ENCODE measurements around the gene THG1L.
"Not testable (repeated sequence)": the region's sequence is repeated elsewhere in the genome, so short reads cannot be mapped to it uniquely, and the experiment has no call there.

DNA sequence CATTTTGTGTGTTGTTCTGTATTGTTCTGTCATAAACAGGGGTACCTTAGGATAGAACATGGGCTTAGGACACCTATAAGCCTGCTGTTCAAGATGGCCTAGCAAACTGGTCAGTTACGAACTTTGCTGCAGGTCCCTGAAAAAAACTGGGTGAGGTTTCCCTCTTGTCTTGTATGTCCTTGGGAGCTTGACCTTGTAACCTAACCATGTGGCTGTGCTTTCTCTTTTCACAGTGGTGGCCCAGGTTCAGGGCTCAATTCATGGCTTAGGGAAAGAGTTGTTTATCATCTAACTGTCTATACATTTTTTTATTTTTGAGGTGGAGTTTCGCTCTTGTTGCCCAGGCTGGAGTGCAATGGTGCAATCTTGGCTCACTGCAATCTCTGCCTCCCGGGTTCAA lies 35.1 kb upstream of the THG1L start:
- TF ChIP-seq, protein P1, sequence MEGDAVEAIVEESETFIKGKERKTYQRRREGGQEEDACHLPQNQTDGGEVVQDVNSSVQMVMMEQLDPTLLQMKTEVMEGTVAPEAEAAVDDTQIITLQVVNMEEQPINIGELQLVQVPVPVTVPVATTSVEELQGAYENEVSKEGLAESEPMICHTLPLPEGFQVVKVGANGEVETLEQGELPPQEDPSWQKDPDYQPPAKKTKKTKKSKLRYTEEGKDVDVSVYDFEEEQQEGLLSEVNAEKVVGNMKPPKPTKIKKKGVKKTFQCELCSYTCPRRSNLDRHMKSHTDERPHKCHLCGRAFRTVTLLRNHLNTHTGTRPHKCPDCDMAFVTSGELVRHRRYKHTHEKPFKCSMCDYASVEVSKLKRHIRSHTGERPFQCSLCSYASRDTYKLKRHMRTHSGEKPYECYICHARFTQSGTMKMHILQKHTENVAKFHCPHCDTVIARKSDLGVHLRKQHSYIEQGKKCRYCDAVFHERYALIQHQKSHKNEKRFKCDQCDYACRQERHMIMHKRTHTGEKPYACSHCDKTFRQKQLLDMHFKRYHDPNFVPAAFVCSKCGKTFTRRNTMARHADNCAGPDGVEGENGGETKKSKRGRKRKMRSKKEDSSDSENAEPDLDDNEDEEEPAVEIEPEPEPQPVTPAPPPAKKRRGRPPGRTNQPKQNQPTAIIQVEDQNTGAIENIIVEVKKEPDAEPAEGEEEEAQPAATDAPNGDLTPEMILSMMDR (IDR thresholded peaks at IDR 0.05) = not testable (repeated sequence)
- TF ChIP-seq EZH2 (IDR thresholded peaks at IDR 0.05; ENCODE audit: borderline replicate concordance, insufficient read depth, low read depth, low read length, poor library complexity, severe bottlenecking) = not testable (repeated sequence)

Data from B cell (primary cell).